IPS-18c (cell line): ENCODE data around the gene YPEL2.
"Not testable (repeated sequence)": the region's sequence is repeated elsewhere in the genome, so short reads cannot be mapped to it uniquely, and the experiment has no call there.

Experiments
- H3K4me3 ChIP-seq: 2 replicates; pipeline ENCODE4 v1.7.0; 2013; ENCODE audit warnings: low read depth, mild to moderate bottlenecking, low read length, moderate library complexity; ENCODE audit not compliant: insufficient read depth
- H3K9me3 ChIP-seq: one replicate; pipeline ENCODE4 v1.6.1; 2013; ENCODE audit warnings: mild to moderate bottlenecking, low read length, moderate library complexity; ENCODE audit not compliant: control insufficient read depth, insufficient read depth

YPEL2 gene

DNA sequence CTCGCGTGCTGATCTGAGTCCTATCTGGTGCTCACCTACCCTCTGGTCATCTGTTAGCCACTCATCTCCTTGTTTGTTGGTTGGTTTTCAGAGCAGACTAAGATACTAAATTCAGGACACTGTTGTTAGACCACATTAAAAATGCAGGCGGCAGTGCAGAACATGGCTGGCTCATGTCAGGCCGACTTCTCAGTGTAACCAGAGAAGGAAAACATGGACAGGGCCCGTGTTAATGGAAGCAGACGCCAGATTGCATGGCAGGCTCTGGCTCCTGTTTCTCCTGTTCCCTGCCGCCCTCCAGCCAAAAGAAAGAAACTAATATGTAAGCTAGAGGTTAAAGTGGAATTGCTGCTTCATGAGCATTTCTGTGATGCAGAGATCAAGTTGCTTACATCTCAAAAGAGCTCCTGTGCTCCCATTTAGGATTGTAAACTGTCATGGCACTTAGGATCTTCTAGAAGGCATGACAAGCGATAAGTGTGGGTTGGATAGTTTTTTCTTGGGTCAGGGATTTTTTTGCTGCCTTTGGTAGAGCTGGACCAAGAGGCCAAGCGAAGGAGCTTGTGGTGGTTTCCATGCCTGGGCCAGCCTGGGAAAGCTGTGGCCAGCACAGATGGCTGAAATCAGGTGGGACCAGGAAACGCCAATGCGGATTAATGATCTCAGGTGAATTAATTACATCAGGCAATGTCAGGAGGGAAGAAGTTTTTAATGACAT, 56.1 kb downstream of the YPEL2 start:
- Histone ChIP-seq H3K4me3 (no peak overlapping the region), H3K9me3 (no peaks in the 10 kb centered on the region)

DNA sequence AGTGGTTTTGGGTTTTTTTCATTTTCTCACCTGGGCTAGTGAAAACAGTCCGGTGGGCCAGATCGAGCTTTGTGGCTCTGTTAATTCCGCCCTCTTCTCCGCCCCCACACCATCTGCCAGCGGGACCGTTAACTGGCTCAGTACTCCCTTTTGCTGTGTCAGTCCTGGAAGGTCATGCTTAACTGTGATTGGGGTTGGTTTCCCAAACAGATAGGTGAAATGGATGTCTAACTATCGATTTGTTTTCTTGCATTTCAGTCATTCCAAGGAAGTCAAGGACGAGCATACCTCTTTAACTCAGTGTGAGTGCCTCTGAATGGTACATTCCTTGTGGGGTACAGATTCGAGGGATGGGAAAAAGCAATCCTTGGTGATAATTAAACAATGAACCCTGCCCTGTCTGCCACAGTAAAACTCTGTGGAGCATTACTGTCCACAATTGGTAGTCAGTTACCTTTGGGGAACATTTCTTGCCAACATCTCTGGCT, 56.7 kb downstream of the YPEL2 start:
- no peak overlapping the region for H3K4me3 ChIP-seq
- H3K9me3 ChIP-seq, result no peaks in the 10 kb centered on the region

DNA sequence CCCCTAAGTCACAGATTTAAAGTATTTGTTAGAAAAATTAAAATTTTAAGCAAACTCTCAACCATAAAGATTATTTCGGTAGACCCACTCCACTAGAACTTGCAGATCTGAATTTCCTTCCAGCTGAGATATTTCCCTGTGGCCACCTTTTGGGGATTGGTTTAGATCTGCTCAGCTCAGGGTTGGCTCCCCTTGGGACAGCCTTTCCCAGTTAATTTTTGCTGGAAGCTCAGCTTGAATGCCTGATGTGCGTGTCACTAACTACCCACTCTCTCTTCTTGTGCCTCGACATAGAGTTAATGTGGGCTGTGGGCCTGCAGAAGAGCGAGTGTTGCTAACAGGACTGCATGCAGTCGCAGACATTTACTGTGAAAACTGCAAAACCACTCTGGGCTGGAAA, 57.6 kb downstream of the YPEL2 start:
- H3K4me3 ChIP-seq, result no peak overlapping the region

DNA sequence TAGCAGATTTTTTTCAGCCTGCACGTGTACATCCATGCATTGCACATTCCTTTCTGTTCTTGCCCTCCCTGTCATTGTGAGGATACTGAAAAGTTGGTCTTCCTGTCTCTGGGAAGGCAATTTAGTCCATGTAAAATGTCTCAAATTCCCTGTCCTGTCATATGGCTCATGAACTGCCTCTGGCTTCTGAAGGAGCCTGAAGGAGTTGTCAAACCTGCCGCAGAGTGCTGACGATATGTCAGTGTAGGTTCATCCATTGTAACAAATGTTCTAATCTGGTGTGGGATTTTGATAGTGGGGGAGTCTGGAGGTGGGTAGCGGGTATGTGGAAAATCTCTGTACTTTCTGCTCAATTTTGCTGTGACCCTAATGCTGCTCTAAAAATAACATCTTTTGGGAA, 59.6 kb downstream of the YPEL2 start:
- no peak overlapping the region for H3K4me3 ChIP-seq
- H3K9me3 ChIP-seq, result no peaks in the 10 kb centered on the region

More for the DNA sequence above, 57.6 kb downstream of the YPEL2 start:
- no peaks in the 10 kb centered on the region for H3K9me3 ChIP-seq

DNA sequence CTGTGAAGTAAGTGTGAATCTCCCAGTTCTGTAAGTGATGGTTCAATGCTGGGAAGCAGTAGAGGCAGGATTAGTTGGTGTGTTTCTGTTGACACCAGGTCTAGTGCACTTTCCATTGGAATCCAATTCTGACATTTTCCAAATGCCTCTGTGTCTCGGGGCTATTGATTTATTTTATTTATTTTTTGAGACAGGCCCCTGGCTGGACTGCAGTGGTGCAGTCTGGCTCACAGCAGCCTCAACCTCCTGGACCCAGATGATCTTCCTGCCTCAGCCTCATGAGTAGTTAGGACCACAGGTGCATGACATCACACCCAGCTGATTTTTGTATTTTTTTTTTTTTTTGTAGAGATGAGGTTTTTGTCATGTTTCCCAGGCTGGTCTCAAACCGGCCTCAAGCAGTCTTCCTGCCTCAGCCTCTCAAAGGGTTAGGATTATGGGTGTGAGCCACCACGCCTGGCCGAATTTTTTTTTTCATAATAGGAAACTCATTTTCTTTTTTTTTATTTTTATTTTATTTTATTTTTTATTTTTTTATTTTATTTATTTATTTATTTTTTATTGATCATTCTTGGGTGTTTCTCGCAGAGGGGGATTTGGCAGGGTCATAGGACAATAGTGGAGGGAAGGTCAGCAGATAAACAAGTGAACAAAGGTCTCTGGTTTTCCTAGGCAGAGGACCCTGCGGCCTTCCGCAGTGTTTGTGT, 61.7 kb downstream of the YPEL2 start:
- Histone ChIP-seq H3K9me3 (peaks cover 2% of the 10 kb centered on the region), H3K4me3 (no peak overlapping the region)

DNA sequence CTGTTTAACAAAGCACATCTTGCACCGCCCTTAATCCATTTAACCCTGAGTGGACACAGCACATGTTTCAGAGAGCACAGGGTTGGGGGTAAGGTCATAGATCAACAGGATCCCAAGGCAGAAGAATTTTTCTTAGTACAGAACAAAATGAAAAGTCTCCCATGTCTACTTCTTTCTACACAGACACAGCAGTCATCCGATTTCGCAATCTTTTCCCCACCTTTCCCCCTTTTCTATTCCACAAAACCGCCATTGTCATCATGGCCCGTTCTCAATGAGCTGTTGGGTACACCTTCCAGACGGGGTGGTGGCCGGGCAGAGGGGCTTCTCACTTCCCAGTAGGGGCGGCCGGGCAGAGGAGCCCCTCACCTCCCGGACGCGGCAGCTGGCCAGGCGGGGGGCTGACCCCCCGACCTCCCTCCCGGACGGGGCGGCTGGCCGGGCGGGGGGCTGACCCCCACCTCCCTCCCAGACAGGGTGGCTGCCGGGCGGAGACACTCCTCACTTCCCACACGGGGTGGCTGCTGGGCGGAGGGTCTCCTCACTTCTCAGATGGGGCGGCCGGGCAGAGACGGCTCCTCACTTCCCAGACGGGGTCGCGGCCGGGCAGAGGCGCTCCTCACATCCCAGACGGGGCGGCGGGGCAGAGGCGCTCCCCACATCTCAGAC, 62.4 kb downstream of the YPEL2 start:
- not testable (repeated sequence) for H3K4me3 ChIP-seq, H3K9me3 ChIP-seq

DNA sequence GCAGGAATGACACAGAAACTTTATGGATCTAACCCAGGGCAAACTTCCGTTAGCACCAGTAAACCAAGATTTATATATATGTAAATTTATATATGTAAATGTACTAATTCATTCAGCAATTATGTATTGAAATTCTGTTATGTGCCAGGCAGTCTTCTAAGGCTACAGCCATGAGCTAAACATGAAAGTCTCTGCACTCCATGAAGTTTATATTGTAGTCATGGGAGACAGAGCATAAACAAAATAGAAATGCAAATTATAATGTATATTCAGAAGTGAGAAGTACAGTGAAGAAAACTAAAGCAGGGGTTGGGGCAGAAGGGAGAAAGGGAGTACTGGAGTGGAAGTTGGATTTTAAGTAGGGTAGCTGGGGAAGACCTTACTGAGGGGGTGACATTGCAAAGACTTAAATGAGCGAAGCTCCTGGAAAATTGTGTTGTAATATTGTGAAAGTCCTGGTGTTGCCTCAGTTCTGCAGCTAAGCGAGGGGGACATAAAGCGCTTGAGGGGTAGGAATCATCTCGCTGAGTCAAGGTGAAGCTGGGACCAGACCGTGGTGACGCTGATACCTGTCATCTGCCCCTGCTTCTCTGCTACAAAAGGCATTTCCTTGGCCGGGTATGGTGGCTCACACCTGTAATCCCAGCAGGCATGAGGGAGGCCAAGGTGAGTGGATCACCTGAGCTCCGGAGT, 64.8 kb downstream of the YPEL2 start:
- peaks cover 2% of the 10 kb centered on the region for H3K9me3 ChIP-seq
- H3K4me3 ChIP-seq, result no peak overlapping the region

DNA sequence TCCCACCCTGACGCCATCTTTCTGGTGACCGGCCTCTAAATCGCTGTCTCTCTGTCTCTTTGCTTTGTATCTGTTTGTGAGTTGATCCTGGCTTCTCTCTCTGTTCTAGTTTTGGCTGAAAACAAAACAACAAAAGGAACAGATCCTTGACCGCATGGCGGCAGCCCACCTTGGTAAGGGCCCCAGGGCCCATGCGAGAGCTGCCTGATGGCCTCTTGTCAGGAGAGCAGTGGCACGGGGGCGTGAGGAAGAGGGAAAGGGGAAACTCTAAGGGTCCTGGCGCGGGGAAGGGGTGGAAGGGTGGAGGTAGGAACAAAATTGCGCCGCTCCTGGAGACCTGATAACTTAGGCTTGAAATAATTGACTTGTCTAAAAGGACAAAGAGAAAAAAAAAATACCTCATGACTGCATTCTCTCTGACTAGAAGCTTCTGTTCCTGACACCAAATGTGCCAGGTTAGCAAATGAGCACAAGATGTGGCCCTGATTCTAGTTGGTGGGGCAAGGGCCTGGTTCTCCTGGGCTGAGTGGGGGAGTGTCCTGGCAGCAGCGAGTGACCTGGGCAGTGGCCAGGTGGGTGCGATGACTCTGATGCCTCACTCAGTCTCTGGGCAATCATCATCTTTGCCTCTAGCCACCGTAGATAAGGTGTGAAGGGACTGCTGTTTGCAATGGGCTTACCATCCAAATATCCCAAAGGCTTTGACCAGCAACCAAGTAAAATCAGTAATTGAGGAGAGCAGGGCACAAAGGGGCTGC, 66.0 kb downstream of the YPEL2 start:
- peaks cover 2% of the 10 kb centered on the region for H3K9me3 ChIP-seq
- H3K4me3 ChIP-seq, result no peak overlapping the region

DNA sequence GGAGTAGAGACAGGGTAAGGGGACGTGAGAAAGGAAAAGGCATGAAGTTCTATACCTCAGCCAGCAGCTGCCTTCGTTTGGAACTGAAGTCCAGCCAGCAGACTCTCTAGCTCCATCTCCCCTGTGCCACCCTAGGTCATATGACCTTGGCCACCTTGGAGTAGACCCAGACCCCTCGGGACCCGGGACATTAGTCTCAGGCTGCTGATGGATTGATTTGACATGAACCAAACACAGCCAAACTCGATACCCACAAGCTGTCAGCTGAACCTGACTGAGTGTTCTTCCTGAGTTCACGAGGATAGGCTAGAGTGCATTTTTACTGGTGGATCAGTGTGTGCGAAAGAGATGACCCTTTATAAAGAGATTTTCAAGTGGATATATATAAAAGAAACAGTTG, 68.5 kb downstream of the YPEL2 start:
- peaks cover 2% of the 10 kb centered on the region for H3K9me3 ChIP-seq
- H3K4me3 ChIP-seq, result no peak overlapping the region

DNA sequence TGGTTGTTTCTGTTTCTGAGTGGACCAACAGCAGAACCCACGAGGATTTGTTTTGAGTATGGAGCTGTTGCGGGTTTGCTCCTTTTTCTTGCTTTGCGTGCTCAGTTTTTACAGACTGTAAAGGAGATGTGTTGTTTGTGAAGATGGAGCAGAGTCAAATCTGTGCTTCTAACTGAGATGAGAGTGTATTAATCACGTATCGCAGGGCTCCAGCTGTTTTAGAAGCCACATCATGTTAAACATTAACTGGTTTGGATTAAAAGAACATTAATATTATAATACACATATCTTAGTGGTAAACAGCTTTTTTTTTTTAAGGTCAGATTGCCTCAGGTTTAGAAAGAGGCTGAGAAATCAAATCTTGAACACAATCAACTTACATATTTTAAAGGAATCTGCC, 69.4 kb downstream of the YPEL2 start:
- H3K9me3 ChIP-seq, result peaks cover 2% of the 10 kb centered on the region
- H3K4me3 ChIP-seq, result no peak overlapping the region

DNA sequence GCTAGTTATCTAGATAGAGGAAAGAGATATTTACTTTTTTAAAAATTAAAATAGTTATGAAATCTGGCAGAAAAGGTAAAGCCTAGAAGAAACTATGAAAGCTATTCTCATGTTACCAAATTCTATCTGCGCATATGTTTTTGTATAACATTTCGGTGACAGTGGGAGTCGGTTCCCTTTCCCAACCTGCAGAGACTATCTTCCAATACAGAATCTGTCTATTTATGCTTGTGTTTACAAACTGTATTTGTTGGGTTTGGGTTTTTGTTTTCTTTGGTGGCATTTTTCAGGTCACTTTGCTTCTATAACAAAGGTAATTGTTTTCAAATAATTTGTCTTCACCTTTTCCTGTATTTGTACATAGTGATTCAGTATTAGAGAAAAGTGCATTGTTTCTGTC, 69.8 kb downstream of the YPEL2 start:
- H3K4me3 ChIP-seq, result no peak overlapping the region
- H3K9me3 ChIP-seq, result peaks cover 2% of the 10 kb centered on the region

DNA sequence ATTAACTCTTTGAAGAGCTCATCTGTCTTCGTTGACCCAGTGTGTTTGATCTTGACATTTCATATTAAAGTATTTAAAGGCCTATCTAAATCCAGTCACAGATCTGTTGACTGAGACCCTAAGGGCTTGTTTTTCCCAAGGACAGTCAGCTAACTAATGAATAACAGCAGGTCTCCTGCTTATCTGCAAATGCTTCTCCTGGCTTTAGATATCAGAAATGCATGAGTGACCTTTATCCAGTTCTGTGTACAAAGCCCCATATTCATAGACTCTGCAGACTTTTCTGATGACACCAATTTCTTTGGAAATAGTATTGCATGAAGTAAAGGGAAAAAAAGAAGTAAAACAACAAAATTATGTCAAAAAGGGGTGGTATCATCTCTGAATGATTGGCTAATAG, 70.3 kb downstream of the YPEL2 start:
- Histone ChIP-seq H3K4me3 (no peak overlapping the region), H3K9me3 (peaks cover 2% of the 10 kb centered on the region)

DNA sequence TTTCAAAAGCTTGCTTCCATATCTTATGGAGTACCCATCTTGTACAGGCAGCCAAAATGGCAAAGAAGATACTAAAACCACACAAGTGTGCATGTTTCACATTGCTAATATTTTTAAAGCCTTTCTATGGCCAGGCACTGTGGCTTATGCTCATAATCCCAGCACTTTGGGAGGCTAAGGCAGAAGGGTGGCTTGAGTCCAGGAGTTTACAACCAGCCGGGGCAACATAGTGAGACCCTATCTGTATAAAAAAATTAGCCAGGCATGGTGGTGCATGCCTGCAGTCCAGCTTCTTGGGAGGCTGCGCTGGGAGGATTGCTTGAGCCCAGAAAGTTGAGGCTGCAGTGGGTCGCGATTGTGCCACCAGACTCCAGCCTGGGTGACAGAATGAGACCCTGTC, 71.3 kb downstream of the YPEL2 start:
- H3K9me3 ChIP-seq, result peaks cover 2% of the 10 kb centered on the region
- H3K4me3 ChIP-seq, result no peak overlapping the region

DNA sequence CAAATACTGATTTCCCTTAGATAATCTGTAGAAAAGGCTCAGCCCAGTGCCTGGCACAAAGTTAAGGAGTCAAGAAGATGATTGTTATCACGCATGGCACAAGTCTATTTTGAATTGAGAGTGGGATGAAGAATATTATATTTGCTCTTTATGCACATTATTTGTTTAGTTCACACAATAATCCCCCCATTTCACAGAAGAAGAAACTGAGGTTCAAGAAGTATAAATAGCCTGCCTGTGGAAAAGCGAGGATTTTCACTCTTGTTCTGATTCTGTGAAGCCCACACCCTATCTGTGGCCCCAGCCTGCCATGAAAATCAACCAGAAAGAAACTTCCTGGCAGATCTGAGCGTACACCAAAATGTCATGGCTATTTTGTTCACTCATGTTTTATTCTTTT, 73.0 kb downstream of the YPEL2 start:
- Histone ChIP-seq H3K9me3 (no peaks in the 10 kb centered on the region), H3K4me3 (no peak overlapping the region)

DNA sequence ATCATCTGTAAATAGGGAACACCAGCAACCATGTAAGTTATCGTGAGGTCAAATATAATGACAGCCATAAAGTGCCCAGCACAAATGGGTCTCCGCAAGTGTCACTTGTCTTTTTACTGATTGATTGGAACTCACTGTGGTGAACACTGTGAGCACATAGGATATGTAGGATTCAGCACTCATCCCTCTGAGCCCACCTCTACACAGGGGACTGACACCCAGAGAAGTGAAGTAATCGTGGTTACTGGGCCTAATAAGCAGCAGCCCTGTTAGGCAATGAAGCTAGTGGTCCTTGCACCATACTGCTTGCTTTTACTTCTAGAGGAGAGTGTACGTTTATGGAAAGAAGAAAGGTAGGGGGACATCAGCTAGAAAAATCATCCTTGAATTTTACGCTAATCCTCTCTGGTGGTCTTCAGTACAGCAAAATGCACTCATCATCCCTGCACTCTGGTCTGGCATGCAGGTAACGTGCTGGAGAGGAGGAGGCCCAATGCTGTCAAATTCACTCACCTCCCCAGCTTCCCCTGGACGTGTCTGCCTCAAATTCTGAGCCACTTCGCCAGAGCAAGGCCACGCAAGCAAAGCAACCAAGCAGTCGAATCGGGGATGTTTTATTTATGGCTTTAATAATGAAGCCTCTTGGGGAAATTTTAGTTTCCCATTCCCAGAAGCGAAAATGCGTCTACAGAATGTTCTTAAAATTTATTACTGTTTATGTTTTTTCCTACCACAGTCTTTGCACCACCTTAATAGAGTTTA, 74.7 kb downstream of the YPEL2 start:
- peaks cover 2% of the 10 kb centered on the region for H3K9me3 ChIP-seq
- H3K4me3 ChIP-seq, result no peak overlapping the region

DNA sequence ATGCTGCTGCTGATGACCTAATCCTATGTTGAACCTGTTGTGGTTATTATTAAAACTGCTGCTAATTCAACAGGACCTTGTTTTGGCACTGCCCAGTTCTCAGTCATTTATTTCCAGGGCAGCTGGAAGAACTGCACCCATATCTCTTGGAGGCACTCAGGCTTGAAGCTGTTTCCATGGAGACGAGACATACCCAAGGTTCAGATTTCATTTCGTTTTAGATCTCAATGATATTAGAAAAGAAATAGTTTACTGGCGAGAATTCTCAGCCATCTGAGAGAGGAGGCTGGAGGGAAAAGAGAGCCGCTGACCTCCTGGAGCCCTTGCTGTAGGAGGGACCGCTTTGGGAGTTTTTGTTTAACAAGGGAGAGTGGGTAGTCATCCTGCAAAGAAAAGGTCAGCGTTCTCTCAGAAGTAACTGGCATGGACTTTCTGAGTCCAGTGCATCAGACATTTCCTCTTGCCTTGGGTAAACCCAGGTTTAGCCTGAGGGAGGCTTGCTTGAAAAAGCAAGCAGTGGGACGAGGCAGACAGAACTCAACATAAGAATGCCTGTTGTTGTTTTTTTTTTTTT, 75.4 kb downstream of the YPEL2 start:
- no peak overlapping the region for H3K4me3 ChIP-seq

More for the DNA sequence above, 75.4 kb downstream of the YPEL2 start:
- peaks cover 2% of the 10 kb centered on the region for H3K9me3 ChIP-seq
